GM12878 (cell line): ENCODE measurements around the gene SLX4IP. TPM values are rescaled to one million over a fixed set of nuclear protein-coding genes. Genes with fewer than 3 reads are reported as not detected.

ENCODE experiments used
- ATF3 ChIP-seq: IDR thresholded peaks from 2 replicates; pipeline ENCODE4 v1.6.1; 2011; ENCODE audit warnings: low read depth, mild to moderate bottlenecking, low read length, moderate library complexity, borderline replicate concordance; ENCODE audit errors: extremely low read depth
- CBX5 ChIP-seq: sonication (generic); IDR thresholded peaks from 2 replicates; pipeline ENCODE4 v1.6.1; 2016; ENCODE audit warnings: low read depth, moderate library complexity, mild to moderate bottlenecking, inconsistent platforms
- CEBPZ ChIP-seq: fragments of 150-350 bp; IDR thresholded peaks from 2 replicates; pipeline ENCODE4 v1.6.1; 2016; ENCODE audit warnings: low read depth, low read length
- CHD4 ChIP-seq: fragments of 200-600 bp; sonication (generic); IDR thresholded peaks from 2 replicates; pipeline ENCODE4 v1.6.1; 2016; ENCODE audit warnings: mild to moderate bottlenecking
- CREB1 ChIP-seq: IDR thresholded peaks from 2 replicates; pipeline ENCODE4 v1.6.1; 2012; ENCODE audit warnings: low read depth, mild to moderate bottlenecking, inconsistent platforms
- EED ChIP-seq: sonication (generic); IDR thresholded peaks from 2 replicates; pipeline ENCODE4 v1.6.1; 2016; ENCODE audit warnings: antibody characterized with exemption, low read depth
- EGR1 ChIP-seq, 2 experiments: IDR thresholded peaks; 1 replicate in 1 of 2; 2 replicates in 1 of 2; pipeline ENCODE4 v1.6.1; 2011 to 2012; ENCODE audit warnings: low read depth in 2 of 2, low read length in 2 of 2, borderline replicate concordance in 1 of 2, mild to moderate bottlenecking in 1 of 2, moderate library complexity in 1 of 2
- ESRRA ChIP-seq: IDR thresholded peaks from 2 replicates; pipeline ENCODE4 v1.6.1; 2012; ENCODE audit warnings: mild to moderate bottlenecking, low read length, improper control_type of control experiment
- GATAD2B ChIP-seq: fragments of 450-650 bp; conservative IDR thresholded peaks from 2 replicates; pipeline ENCODE4 v1.6.1; 2017; ENCODE audit warnings: low read depth, mild to moderate bottlenecking, moderate library complexity
- HDAC6 ChIP-seq: fragments of 200-600 bp; sonication (generic); IDR thresholded peaks from one replicate; pipeline ENCODE4 v1.8.0; 2017; ENCODE audit warnings: antibody characterized with exemption; ENCODE audit not compliant: unreplicated experiment
- IKZF2 ChIP-seq, 2 experiments: fragments of 450-650 bp; IDR thresholded peaks; 2 replicates each; pipeline ENCODE4 v1.6.1; 2017; ENCODE audit warnings: mild to moderate bottlenecking in 2 of 2, moderate library complexity in 2 of 2
- MTA3 ChIP-seq: IDR thresholded peaks from 2 replicates; pipeline ENCODE4 v1.6.1; 2012; ENCODE audit warnings: low read length, inconsistent platforms, borderline replicate concordance
- MXI1 ChIP-seq: fragments of 150-350 bp; IDR thresholded peaks from 2 replicates; pipeline ENCODE4 v1.6.1; 2011; ENCODE audit warnings: low read depth, mild to moderate bottlenecking, inconsistent platforms, low read length, improper control_type of control experiment
- NFYA ChIP-seq: IDR thresholded peaks from 2 replicates; pipeline ENCODE4 v1.6.1; 2011; ENCODE audit warnings: low read depth, mild to moderate bottlenecking, low read length, improper control_type of control experiment, borderline replicate concordance
- PAX5 ChIP-seq: IDR thresholded peaks from 2 replicates; pipeline ENCODE4 v1.6.1; 2011; ENCODE audit warnings: low read depth, low read length, borderline replicate concordance
- PKNOX1 ChIP-seq: fragments of 450-650 bp; IDR thresholded peaks from 2 replicates; pipeline ENCODE4 v1.6.1; 2016; ENCODE audit warnings: mild to moderate bottlenecking
- RELA ChIP-seq: fragments of 450-650 bp; IDR thresholded peaks from 2 replicates; pipeline ENCODE4 v1.8.0; 2014; ENCODE audit warnings: borderline replicate concordance; ENCODE audit not compliant: partially characterized antibody
- RFX5 ChIP-seq: IDR thresholded peaks from 2 replicates; pipeline ENCODE4 v1.6.1; 2011; ENCODE audit warnings: low read depth, low read length, improper control_type of control experiment
- SMAD5 ChIP-seq: IDR thresholded peaks from 2 replicates; pipeline ENCODE4 v1.6.1; 2016; ENCODE audit warnings: antibody characterized with exemption, low read depth
- TBL1XR1 ChIP-seq: IDR thresholded peaks from 2 replicates; pipeline ENCODE4 v1.6.1; 2012; ENCODE audit warnings: low read depth, low read length, improper control_type of control experiment
- ZBED1 ChIP-seq: IDR thresholded peaks from 2 replicates; pipeline ENCODE4 v1.6.1; 2016; ENCODE audit warnings: borderline replicate concordance
- ZNF384 ChIP-seq: IDR thresholded peaks from 2 replicates; pipeline ENCODE4 v1.6.1; 2012; ENCODE audit warnings: low read depth, mild to moderate bottlenecking, low read length, improper control_type of control experiment, borderline replicate concordance
- ZNF622 ChIP-seq: fragments of 450-650 bp; IDR thresholded peaks from 2 replicates; pipeline ENCODE4 v1.6.1; 2017; ENCODE audit warnings: mild to moderate bottlenecking, inconsistent platforms
- ZNF687 ChIP-seq: fragments of 450-650 bp; IDR thresholded peaks from 2 replicates; pipeline ENCODE4 v1.6.1; 2017; ENCODE audit warnings: mild to moderate bottlenecking, moderate library complexity
- ZSCAN29 ChIP-seq: fragments of 450-650 bp; IDR thresholded peaks from 2 replicates; pipeline ENCODE4 v1.6.1; 2017; ENCODE audit warnings: mild to moderate bottlenecking, moderate library complexity
- polyA plus RNA-seq, 11 experiments: library from polyadenylated mRNA; depleted of rRNA in 4 of 11; unstranded in 6 of 11; stranded (reverse) in 5 of 11; fragments of >200 nt; fragmentation: Nextera tagmentation in 4 of 11; fragmentation: Illumina TruSeq in 1 of 11; extraction: Ambion mirVana in 4 of 11; extraction: Trizol in 1 of 11; gene quantifications; 1 replicate in 1 of 11; 2 replicates in 10 of 11; pipeline versions ENCODE4 v1.2.1 to v1.2.3, GENCODE V29; 2011 to 2016; ENCODE audit warnings: inconsistent platforms in 2 of 11, missing spikeins in 2 of 11, low read depth in 1 of 11
- total RNA-seq, 4 experiments: library from RNA; depleted of rRNA in 3 of 4; stranded (reverse); fragments of >200 nt in 3 of 4; fragmentation: Illumina TruSeq in 1 of 4; extraction: Trizol in 1 of 4; gene quantifications; 2 replicates each; pipeline versions ENCODE4 v1.2.1 to v1.2.3, GENCODE V29; 2013 to 2021

Gene SLX4IP
- total and polyA plus RNA-seq, 10 of the 15 experiments (the other 5 are each of a cell fraction or from before 2014, with no cell fraction given): 2.2 to 11.0 (median 6.3) TPM

- peak; percentile 61; the same call in 1 of the 2 replicates for TF ChIP-seq MXI1
- no peak for TF ChIP-seq ZNF384
- TF ChIP-seq SMAD5: no peak
- no peak for TF ChIP-seq TBL1XR1
- 0 out of 2 replicates have a peak, but pooled peaks have one; percentile 31 for TF ChIP-seq CREB1
- TF ChIP-seq EGR1 (IDR thresholded peaks at IDR 0.05; ENCODE audit: borderline replicate concordance in 1 of 2, low read depth in 2 of 2, low read length in 2 of 2): no peak
- no peak for TF ChIP-seq CHD4
- TF ChIP-seq ESRRA: no peak
- TF ChIP-seq CBX5: peak; percentile 25; the same call in 1 of the 2 replicates
- no peak for TF ChIP-seq ZSCAN29
- peak; percentile 92 for TF ChIP-seq EED
- no peak for TF ChIP-seq GATAD2B
- TF ChIP-seq RFX5: no peak
- peak; percentile 46 for TF ChIP-seq PKNOX1
- TF ChIP-seq ATF3: no peak
- TF ChIP-seq PAX5: peak; percentile 47; the same call in 1 of the 2 replicates
- no peak for TF ChIP-seq RELA
- TF ChIP-seq CEBPZ: no peak
- TF ChIP-seq NFYA: no peak
- peak; percentile 85 to 90 for TF ChIP-seq IKZF2 (IDR thresholded peaks at IDR 0.05)
- no peak for TF ChIP-seq ZNF687
- no peak for TF ChIP-seq ZBED1
- no peak for TF ChIP-seq ZNF622
- no peak for TF ChIP-seq HDAC6
- 0 out of 2 replicates have a peak, but pooled peaks have one; percentile 60 for TF ChIP-seq MTA3
Observed at GRCh38 chr20:10476319-10476724, 41.2 kb downstream of the SLX4IP start (continued).
